HG03064 (cell line): ENCODE measurements around the gene RALB.
"Not testable (repeated sequence)": the region's sequence is repeated elsewhere in the genome, so short reads cannot be mapped to it uniquely, and the experiment has no call there.

ENCODE experiments used
- ATAC-seq: cut with Tn5 transposase; IDR thresholded peaks from one replicate; pipeline ENCODE4 v1.9.1; 2021; ENCODE audit warnings: low read depth; ENCODE audit not compliant: unreplicated experiment

Gene RALB

GRCh38 chr2:120240901-120241429 lies 11.7 kb upstream of the RALB start:
- no peak for ATAC-seq

- no peak for ATAC-seq
Observed at GRCh38 chr2:120241684-120242083, 11.0 kb upstream of the RALB start.

- no peak for ATAC-seq
Observed at GRCh38 chr2:120243211-120243610, 9.4 kb upstream of the RALB start.

GRCh38 chr2:120243875-120244553 lies 8.6 kb upstream of the RALB start:
- ATAC-seq: no peak

GRCh38 chr2:120244656-120245519 lies 7.8 kb upstream of the RALB start:
- ATAC-seq: no peak

- ATAC-seq: no peak
Observed at GRCh38 chr2:120245520-120246332, 6.9 kb upstream of the RALB start.

GRCh38 chr2:120246546-120247300 lies 5.9 kb upstream of the RALB start:
- no peak for ATAC-seq

- ATAC-seq: no peak
Observed at GRCh38 chr2:120247851-120248250, 4.8 kb upstream of the RALB start.

GRCh38 chr2:120250640-120251039 lies 2.0 kb upstream of the RALB start:
- no peak for ATAC-seq

GRCh38 chr2:120251078-120251477 lies 1.6 kb upstream of the RALB start:
- no peak for ATAC-seq

GRCh38 chr2:120251880-120252224 lies 800 bp upstream of the RALB start:
- ATAC-seq: no peak

GRCh38 chr2:120253021-120253882 lies 600 bp downstream of the RALB start:
- peak; percentile 37 for ATAC-seq

GRCh38 chr2:120254178-120254577 lies 1.5 kb downstream of the RALB start:
- ATAC-seq: no peak

- no peak for ATAC-seq
Observed at GRCh38 chr2:120255071-120255470, 2.4 kb downstream of the RALB start.

GRCh38 chr2:120255986-120256650 lies 3.5 kb downstream of the RALB start:
- no peak for ATAC-seq

- ATAC-seq: no peak
Observed at GRCh38 chr2:120256651-120257000, 4.0 kb downstream of the RALB start.

- no peak for ATAC-seq
Observed at GRCh38 chr2:120257522-120257921, 4.9 kb downstream of the RALB start.

- no peak for ATAC-seq
Observed at GRCh38 chr2:120258196-120258595, 5.5 kb downstream of the RALB start.

GRCh38 chr2:120259939-120260338 lies 7.3 kb downstream of the RALB start:
- ATAC-seq: not testable (repeated sequence)
